Neural progenitor cell (in vitro differentiated cells): ENCODE results near the gene LARGE1. TPM values are rescaled to one million over a fixed set of nuclear protein-coding genes. Genes with fewer than 3 reads are reported as not detected.

Source experiments
- DNase-seq: peaks from one replicate; pipeline ENCODE4 v3.0.0-alpha.2; 2016; ENCODE audit warnings: low spot score
- H2AFZ ChIP-seq: fragments of 200-600 bp; sonication (generic); replicated peaks from 2 replicates; pipeline ENCODE4 v1.6.1; 2016; ENCODE audit warnings: antibody characterized with exemption
- H3F3A ChIP-seq: fragments of 200-600 bp; sonication (generic); 2 replicates; pipeline ENCODE4 v1.6.1; 2016; ENCODE audit warnings: antibody characterized with exemption, low read depth
- H3K27ac ChIP-seq: fragments of 200-600 bp; sonication (generic); 2 replicates; pipeline ENCODE4 v1.5.1; 2016; ENCODE audit warnings: mild to moderate bottlenecking
- H3K27me3 ChIP-seq: fragments of 200-600 bp; sonication (generic); 2 replicates; pipeline ENCODE4 v1.6.1; 2016; ENCODE audit warnings: mild to moderate bottlenecking, moderate library complexity
- H3K36me3 ChIP-seq: fragments of 200-600 bp; sonication (generic); 2 replicates; pipeline ENCODE4 v1.5.1; 2016
- H3K4me1 ChIP-seq: fragments of 200-600 bp; sonication (generic); 2 replicates; pipeline ENCODE4 v1.6.1; 2016; ENCODE audit warnings: mixed run types
- H3K4me2 ChIP-seq: fragments of 200-600 bp; sonication (generic); 2 replicates; pipeline ENCODE4 v1.6.1; 2016
- H3K4me3 ChIP-seq: fragments of 200-600 bp; sonication (generic); 2 replicates; pipeline ENCODE4 v1.5.1; 2016
- H3K79me2 ChIP-seq: fragments of 200-600 bp; sonication (generic); 2 replicates; pipeline ENCODE4 v1.6.1; 2016; ENCODE audit warnings: low read depth
- H3K9ac ChIP-seq: fragments of 200-600 bp; sonication (generic); 2 replicates; pipeline ENCODE4 v1.6.1; 2016
- H3K9me3 ChIP-seq: fragments of 200-600 bp; sonication (generic); 2 replicates; pipeline ENCODE4 v1.5.1; 2016; ENCODE audit warnings: low read depth
- H4K20me1 ChIP-seq: fragments of 200-600 bp; sonication (generic); 2 replicates; pipeline ENCODE4 v1.6.1; 2016; ENCODE audit warnings: low read depth
- H3K27ac Mint-ChIP-seq: 3 replicates; pipeline ENCODE4 v1.8.0; 2021; ENCODE audit warnings: mixed read lengths
- H3K27me3 Mint-ChIP-seq: 2 replicates; pipeline ENCODE4 v1.8.0; 2022; ENCODE audit warnings: low read depth, mild to moderate bottlenecking, inconsistent platforms, moderate library complexity, mixed read lengths; ENCODE audit not compliant: insufficient read depth
- H3K36me3 Mint-ChIP-seq: 3 replicates; pipeline ENCODE4 v1.8.0; 2021; ENCODE audit warnings: mixed read lengths
- H3K4me1 Mint-ChIP-seq: 3 replicates; pipeline ENCODE4 v1.8.0; 2021; ENCODE audit warnings: mixed read lengths
- H3K4me3 Mint-ChIP-seq: 3 replicates; pipeline ENCODE4 v1.8.0; 2021; ENCODE audit warnings: mild to moderate bottlenecking, moderate library complexity, mixed read lengths
- H3K9me3 Mint-ChIP-seq: 3 replicates; pipeline ENCODE4 v1.8.0; 2020; ENCODE audit warnings: mixed read lengths
- EZH2 ChIP-seq: fragments of 200-600 bp; sonication (generic); IDR thresholded peaks from 2 replicates; pipeline ENCODE4 v1.6.1; 2017; ENCODE audit warnings: antibody characterized with exemption, mild to moderate bottlenecking, moderate library complexity
- EZH2phosphoT487 ChIP-seq: fragments of 200-600 bp; sonication (generic); IDR thresholded peaks from 2 replicates; pipeline ENCODE4 v1.6.1; 2017; ENCODE audit warnings: antibody characterized with exemption
- total RNA-seq: library from RNA; depleted of rRNA; stranded (reverse); fragments of >200 nt; gene quantifications from 2 replicates; pipeline ENCODE4 v1.2.3, GENCODE V29; 2015; ENCODE audit warnings: low replicate concordance
- TF ChIP-seq, protein P1 (sequence below): fragments of 200-600 bp; sonication (generic); IDR thresholded peaks from 2 replicates; pipeline ENCODE4 v1.5.1; 2017; ENCODE audit warnings: antibody characterized with exemption, mild to moderate bottlenecking

LARGE1 gene
- total RNA-seq, 1 donor from 2014 or later: 24.9 TPM

DNA sequence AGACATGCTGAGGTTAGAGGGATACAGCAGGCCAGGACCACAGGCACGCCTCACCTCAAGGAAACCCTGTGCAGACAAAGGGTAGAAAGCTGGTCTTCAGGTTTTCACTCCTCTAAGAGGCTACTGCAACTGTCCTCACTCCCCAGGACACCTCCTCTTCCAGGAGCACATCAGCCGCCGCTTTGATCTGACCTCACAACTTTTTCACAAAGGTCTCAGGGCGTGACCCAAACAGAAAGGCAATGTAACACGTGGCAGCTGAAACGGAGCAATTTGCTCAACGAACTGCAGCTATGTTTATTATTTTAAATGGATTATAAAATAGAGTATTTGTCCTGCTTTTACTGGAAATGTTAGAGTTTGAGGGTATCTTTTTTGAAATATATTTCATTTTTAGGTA lies 46.1 kb downstream of the LARGE1 start:
- Mint-ChIP-seq H3K27me3 (peaks cover 5% of the 10 kb centered on the region), H3K4me1 (peaks cover 41% of the 10 kb centered on the region), H3K9me3 (no peaks in the 10 kb centered on the region), H3K4me3 (no peak overlapping the region), H3K36me3 (no peaks in the 10 kb centered on the region), H3K27ac (peak overlapping the region; percentile 94)
- no peaks in the 10 kb centered on the region for H3K27me3 ChIP-seq
- H3F3A ChIP-seq: no peaks in the 10 kb centered on the region
- no peak overlapping the region for H3K9ac ChIP-seq
- H3K4me1 ChIP-seq: peaks cover 26% of the 10 kb centered on the region
- H3K4me2 ChIP-seq: no peak overlapping the region
- no peak overlapping the region for H2AFZ ChIP-seq
- H3K9me3 ChIP-seq: no peaks in the 10 kb centered on the region
- H3K4me3 ChIP-seq: no peak overlapping the region
- DNase-seq: peak; percentile 38
- no peak overlapping the region for H3K27ac ChIP-seq
- TF ChIP-seq EZH2phosphoT487 (no peak), EZH2 (no peak)
- TF ChIP-seq, protein P1, sequence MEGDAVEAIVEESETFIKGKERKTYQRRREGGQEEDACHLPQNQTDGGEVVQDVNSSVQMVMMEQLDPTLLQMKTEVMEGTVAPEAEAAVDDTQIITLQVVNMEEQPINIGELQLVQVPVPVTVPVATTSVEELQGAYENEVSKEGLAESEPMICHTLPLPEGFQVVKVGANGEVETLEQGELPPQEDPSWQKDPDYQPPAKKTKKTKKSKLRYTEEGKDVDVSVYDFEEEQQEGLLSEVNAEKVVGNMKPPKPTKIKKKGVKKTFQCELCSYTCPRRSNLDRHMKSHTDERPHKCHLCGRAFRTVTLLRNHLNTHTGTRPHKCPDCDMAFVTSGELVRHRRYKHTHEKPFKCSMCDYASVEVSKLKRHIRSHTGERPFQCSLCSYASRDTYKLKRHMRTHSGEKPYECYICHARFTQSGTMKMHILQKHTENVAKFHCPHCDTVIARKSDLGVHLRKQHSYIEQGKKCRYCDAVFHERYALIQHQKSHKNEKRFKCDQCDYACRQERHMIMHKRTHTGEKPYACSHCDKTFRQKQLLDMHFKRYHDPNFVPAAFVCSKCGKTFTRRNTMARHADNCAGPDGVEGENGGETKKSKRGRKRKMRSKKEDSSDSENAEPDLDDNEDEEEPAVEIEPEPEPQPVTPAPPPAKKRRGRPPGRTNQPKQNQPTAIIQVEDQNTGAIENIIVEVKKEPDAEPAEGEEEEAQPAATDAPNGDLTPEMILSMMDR: no peak
- peaks cover 55% of the 10 kb centered on the region for H4K20me1 ChIP-seq
- H3K79me2 ChIP-seq: peaks cover 93% of the 10 kb centered on the region
- H3K36me3 ChIP-seq: no peaks in the 10 kb centered on the region

DNA sequence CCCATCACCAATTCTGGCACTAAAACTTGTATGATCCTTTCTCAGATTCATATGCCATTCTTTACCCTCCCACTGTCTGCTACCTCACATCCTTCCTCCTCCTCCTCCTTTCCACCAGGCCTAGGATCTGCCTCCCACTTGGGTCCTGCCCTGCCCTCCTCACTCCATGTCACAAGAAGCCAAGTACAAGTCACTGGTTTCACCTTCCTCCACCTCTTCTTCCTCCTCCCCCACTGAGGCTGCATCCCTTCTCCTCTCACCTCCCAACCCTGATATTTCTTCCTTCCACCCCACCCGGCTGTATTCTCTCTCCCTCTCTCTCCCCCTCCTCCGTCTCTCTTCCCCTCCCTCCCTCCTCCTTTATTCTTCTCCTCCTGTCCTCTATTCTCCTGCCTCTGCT lies 46.6 kb downstream of the LARGE1 start:
- no peak for TF ChIP-seq EZH2phosphoT487
- TF ChIP-seq, protein P1: no peak
- no peak for TF ChIP-seq EZH2
- Mint-ChIP-seq H3K27me3 (peaks cover 5% of the 10 kb centered on the region), H3K4me1 (peaks cover 40% of the 10 kb centered on the region), H3K4me3 (no peak overlapping the region), H3K27ac (peak overlapping the region; percentile 94), H3K9me3 (no peaks in the 10 kb centered on the region), H3K36me3 (no peaks in the 10 kb centered on the region)
- Histone ChIP-seq H4K20me1 (peaks cover 59% of the 10 kb centered on the region), H3K9ac (no peak overlapping the region), H3K4me2 (no peak overlapping the region), H2AFZ (no peak overlapping the region), H3K4me1 (peaks cover 28% of the 10 kb centered on the region), H3K4me3 (no peak overlapping the region), H3F3A (no peaks in the 10 kb centered on the region), H3K79me2 (peaks cover 93% of the 10 kb centered on the region), H3K27me3 (no peaks in the 10 kb centered on the region), H3K9me3 (no peaks in the 10 kb centered on the region), H3K36me3 (no peaks in the 10 kb centered on the region), H3K27ac (no peak overlapping the region)
- no peak for DNase-seq

DNA sequence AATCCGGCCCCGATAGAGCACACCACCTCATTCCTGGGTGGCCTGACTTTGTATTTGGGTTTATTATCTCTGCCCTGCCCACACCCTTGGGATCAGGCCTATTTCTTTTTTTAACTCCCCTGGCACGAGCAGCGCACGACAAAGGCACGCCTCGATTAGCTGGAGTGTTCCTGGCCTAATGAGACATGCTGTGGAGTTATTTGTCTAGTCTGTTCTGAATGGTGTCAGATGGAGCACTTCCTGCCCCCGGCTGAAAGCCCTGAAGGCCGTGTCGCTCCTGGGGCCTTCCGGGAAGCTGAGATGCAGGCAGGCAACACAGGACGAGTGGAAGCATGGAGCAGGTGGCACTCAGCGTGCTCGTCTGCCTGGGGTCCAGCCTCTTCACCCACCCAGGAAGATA lies 47.1 kb downstream of the LARGE1 start:
- TF ChIP-seq EZH2phosphoT487 (no peak), EZH2 (no peak)
- TF ChIP-seq, protein P1: no peak
- Histone ChIP-seq H3K27ac (no peak overlapping the region), H3K36me3 (no peaks in the 10 kb centered on the region), H3K79me2 (peaks cover 93% of the 10 kb centered on the region), H3K4me3 (no peak overlapping the region), H3K27me3 (no peaks in the 10 kb centered on the region), H3K4me2 (no peak overlapping the region), H3K9ac (no peak overlapping the region), H3K9me3 (no peaks in the 10 kb centered on the region), H3K4me1 (peaks cover 28% of the 10 kb centered on the region), H2AFZ (no peak overlapping the region), H4K20me1 (peaks cover 57% of the 10 kb centered on the region), H3F3A (no peaks in the 10 kb centered on the region)
- H3K27me3 Mint-ChIP-seq: peaks cover 5% of the 10 kb centered on the region
- H3K27ac Mint-ChIP-seq: peak overlapping the region; percentile 94
- DNase-seq: no peak
- H3K36me3 Mint-ChIP-seq: no peaks in the 10 kb centered on the region
- no peak overlapping the region for H3K4me3 Mint-ChIP-seq
- peaks cover 37% of the 10 kb centered on the region for H3K4me1 Mint-ChIP-seq
- peaks cover 3% of the 10 kb centered on the region for H3K9me3 Mint-ChIP-seq
